ENCODE measurements around the gene PPP3CB.

PPP3CB gene

GRCh38 chr10:73386583-73386982 is 109.2 kb downstream of the PPP3CB start:
- Mint-ChIP-seq H3K4me3 (no peak overlapping the region), H3K9me3 (no peaks in the 10 kb centered on the region), H3K27ac (no peak overlapping the region), H3K27me3 (no peaks in the 10 kb centered on the region), H3K4me1 (no peaks in the 10 kb centered on the region), H3K36me3 (ENCODE audit: low read depth) (peaks cover 58% of the 10 kb centered on the region)
- DNase-seq = no peak
- no peak for ATAC-seq

Data from activated naive CD8-positive, alpha-beta T cell treated with anti-CD3 and anti-CD28 coated beads, Interleukin-2, amount 50 U/mL, for 24 hours (primary cell).